ENCODE measurements around the gene RAB3D.
"Not testable (repeated sequence)": the region's sequence is repeated elsewhere in the genome, so short reads cannot be mapped to it uniquely, and the experiment has no call there.

RAB3D gene

GRCh38 chr19:11335449-11336146, 3.9 kb downstream of the RAB3D start:
- ChIA-PET POLR2A (no interaction called here), CTCF (interaction anchor here (0.6 kb wide), 1 partner anchor 919 kb away, joined by 3 read pairs; no protein-coding TSS in a partner anchor)
- H3K4me1 ChIP-seq (ENCODE audit: control insufficient read depth, insufficient read depth, low read length): no peaks in the 10 kb centered on the region
- H3K36me3 ChIP-seq (ENCODE audit: control insufficient read depth in 2 of 2, insufficient read depth in 1 of 2, low read length in 2 of 2): peaks cover 5 to 30% of the 10 kb centered on the region in 2 experiments; a peak in 2 of 3 replicates
- H3K4me3 ChIP-seq (ENCODE audit: low read depth, low read length): no peak overlapping the region
- TF ChIP-seq ZNF473 (tag by site-specific recombination; IDR thresholded peaks at IDR 0.05) (no peak), ZFP69B (tag by site-specific recombination; IDR thresholded peaks at IDR 0.05) (no peak), ZNF2 (tag by site-specific recombination; IDR thresholded peaks at IDR 0.05) (no peak), ZBTB10 (tag by site-specific recombination; IDR thresholded peaks at IDR 0.05) (no peak), ZBTB11 (tag by site-specific recombination; conservative IDR thresholded peaks at IDR 0.05; ENCODE audit: low read depth) (no peak), ZNF221 (tag by site-specific recombination; IDR thresholded peaks at IDR 0.05; ENCODE audit: borderline replicate concordance) (no peak), KLF8 (tag by site-specific recombination; IDR thresholded peaks at IDR 0.05) (no peak), ZNF561 (tag by site-specific recombination; IDR thresholded peaks at IDR 0.05; ENCODE audit: borderline replicate concordance) (no peak), ZNF658 (tag by site-specific recombination; IDR thresholded peaks at IDR 0.05) (no peak), ZNF670 (tag by site-specific recombination; IDR thresholded peaks at IDR 0.05; ENCODE audit: low read depth) (no peak), ZNF626 (tag by site-specific recombination; IDR thresholded peaks at IDR 0.05) (no peak), ZBTB49 (tag by site-specific recombination; IDR thresholded peaks at IDR 0.05; ENCODE audit: low read depth) (no peak), ZNF433 (tag by site-specific recombination; IDR thresholded peaks at IDR 0.05; ENCODE audit: low read depth) (no peak), ZNF768 (tag by site-specific recombination; IDR thresholded peaks at IDR 0.05) (no peak)
- H3K27ac ChIP-seq (ENCODE audit: extremely low read depth, low read depth, low read length): no peak overlapping the region
- H3K9me3 ChIP-seq (ENCODE audit: control insufficient read depth, insufficient read depth, low read depth, low read length): no peaks in the 10 kb centered on the region

- H3K9me3 ChIP-seq (ENCODE audit: control insufficient read depth, insufficient read depth, low read depth, low read length); H3K4me3 ChIP-seq (ENCODE audit: low read depth, low read length); H3K4me1 ChIP-seq (ENCODE audit: control insufficient read depth, insufficient read depth, low read length); H3K27ac ChIP-seq (ENCODE audit: extremely low read depth, low read depth, low read length): not testable (repeated sequence)
- peak; percentile 69; the same call in 1 of the 2 replicates for TF ChIP-seq KLF9 (tag by site-specific recombination; IDR thresholded peaks at IDR 0.05; ENCODE audit: low read depth)
- 0 out of 2 replicates have a peak, but pooled peaks have one; percentile 58 for TF ChIP-seq KLF16 (tag by site-specific recombination; IDR thresholded peaks at IDR 0.05)
- TF ChIP-seq KLF7 (tag by site-specific recombination; IDR thresholded peaks at IDR 0.05; ENCODE audit: borderline replicate concordance): peak; percentile 70; the same call in 1 of the 2 replicates
- peak; percentile 37; the same call in 1 of the 2 replicates for TF ChIP-seq KLF8 (tag by site-specific recombination; IDR thresholded peaks at IDR 0.05)
- peak; percentile 91 for TF ChIP-seq KLF1 (tag by site-specific recombination; IDR thresholded peaks at IDR 0.05)
- POLR2A ChIA-PET: interaction anchor here (0.9 kb wide), 1 partner anchor 11 kb away, joined by 6 read pairs; no protein-coding TSS in a partner anchor
- peaks cover 5 to 30% of the 10 kb centered on the region in 2 experiments; a peak in 2 of 3 replicates for H3K36me3 ChIP-seq (ENCODE audit: control insufficient read depth in 2 of 2, insufficient read depth in 1 of 2, low read length in 2 of 2)
- CTCF ChIA-PET: interaction anchor here (1.0 kb wide), 1 partner anchor 11 kb away, joined by 3 read pairs; no protein-coding TSS in a partner anchor
These were observed 5.6 kb downstream of the RAB3D start for GRCh38 chr19:11333838-11334237.
